HG03558 (cell line): ENCODE data around the gene LTN1.
A peak's percentile ranks its signal among the peaks of the same experiment; 100 is the strongest.

Source experiments
- ATAC-seq: cut with Tn5 transposase; IDR thresholded peaks from one replicate; pipeline ENCODE4 v1.9.1; 2021; ENCODE audit warnings: moderate number of reproducible peaks; ENCODE audit not compliant: unreplicated experiment; ENCODE audit errors: extremely low read depth

The LTN1 gene

GRCh38 chr21:28892199-28893111 is 100.2 kb downstream of the LTN1 start:
- ATAC-seq: no peak

GRCh38 chr21:28885853-28886177 is 106.9 kb downstream of the LTN1 start:
- ATAC-seq: no peak

- peak; percentile 93 for ATAC-seq
These were observed 107.5 kb downstream of the LTN1 start for GRCh38 chr21:28884976-28885852.

- no peak for ATAC-seq
These were observed 108.2 kb downstream of the LTN1 start for GRCh38 chr21:28884481-28884880.

- no peak for ATAC-seq
These were observed 108.7 kb downstream of the LTN1 start for GRCh38 chr21:28883931-28884330.

- no peak for ATAC-seq
These were observed 110.3 kb downstream of the LTN1 start for GRCh38 chr21:28882345-28882744.
